ENCODE measurements around the gene ADAM22.

ADAM22 gene

DNA sequence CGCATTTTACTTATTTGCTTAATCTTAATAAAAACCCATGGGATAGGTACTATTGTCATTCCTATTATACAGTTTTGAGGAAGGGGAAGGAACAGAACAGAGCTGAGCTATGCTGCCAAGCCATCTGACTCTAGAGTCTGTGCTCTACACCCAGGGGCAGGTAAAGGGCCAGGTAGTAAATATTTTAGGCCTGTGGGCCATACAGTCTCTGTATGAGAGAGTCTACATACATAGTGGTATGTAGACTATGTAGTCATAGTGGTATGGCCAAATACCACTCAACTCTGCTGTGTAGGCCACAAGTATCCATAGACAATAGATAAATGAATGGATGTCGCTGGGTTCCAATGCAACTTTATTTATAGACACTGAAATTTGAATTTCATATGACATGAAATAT lies 289.2 kb downstream of the ADAM22 start:
- DNase-seq, result no peak

- no peak for DNase-seq
These were observed 290.7 kb downstream of the ADAM22 start for GRCh38 chr7:88224601-88225275.

DNA sequence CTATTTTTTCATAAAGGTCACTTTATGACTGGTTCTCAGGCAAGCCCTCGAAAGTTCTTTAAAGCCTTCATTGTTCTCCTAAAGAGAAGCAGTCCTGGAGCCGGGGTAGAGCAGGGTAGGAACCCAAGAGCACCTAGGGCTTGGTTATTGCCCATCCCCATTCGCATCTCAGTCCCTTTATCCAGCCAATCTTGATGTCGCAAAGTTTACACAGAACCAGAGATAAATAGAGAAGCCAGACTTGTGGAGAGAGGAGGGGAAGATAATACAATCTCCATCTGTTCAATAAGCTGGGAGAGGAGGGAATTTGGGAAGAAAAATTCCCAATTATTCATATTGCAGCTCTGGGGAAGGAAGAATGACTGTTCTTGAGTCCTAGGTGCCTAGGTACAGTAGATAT lies 292.1 kb downstream of the ADAM22 start:
- no peak for DNase-seq

- no peak for DNase-seq
These were observed 292.9 kb downstream of the ADAM22 start for GRCh38 chr7:88226886-88227516.

- DNase-seq, result no peak
These were observed 295.4 kb downstream of the ADAM22 start for GRCh38 chr7:88229302-88229995.

GRCh38 chr7:88230646-88231045 lies 296.6 kb downstream of the ADAM22 start:
- DNase-seq, result no peak

GRCh38 chr7:88233828-88234227 lies 299.8 kb downstream of the ADAM22 start:
- DNase-seq, result no peak

GRCh38 chr7:88239852-88240251 lies 305.8 kb downstream of the ADAM22 start:
- no peak for DNase-seq

DNA sequence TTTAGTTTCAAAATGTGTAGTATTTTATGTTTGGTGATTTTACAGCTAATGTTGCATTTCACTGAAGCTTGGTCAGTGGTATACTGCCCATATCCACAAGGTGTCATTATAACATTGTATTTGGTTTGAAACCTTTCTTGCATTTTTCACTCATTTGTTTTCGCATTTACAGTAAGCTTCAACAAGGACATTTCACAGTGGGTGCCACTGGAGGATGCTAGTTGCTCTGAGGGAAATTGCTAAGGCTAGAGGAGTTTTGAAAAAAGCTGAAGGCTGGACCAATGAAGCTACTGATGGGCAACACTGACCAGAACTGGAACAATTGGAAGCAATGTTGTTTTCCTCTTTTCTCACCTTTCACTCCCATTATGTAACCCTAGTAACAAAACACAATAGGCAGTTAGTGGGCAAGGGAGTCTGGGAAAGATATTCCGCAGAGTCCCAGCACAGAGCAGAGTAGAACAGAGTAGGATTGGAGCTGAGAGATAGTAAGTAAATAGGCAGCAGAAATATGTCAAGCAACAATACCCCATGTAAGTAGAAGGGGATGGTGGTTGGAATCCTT lies 309.4 kb downstream of the ADAM22 start:
- peak; percentile 61 for DNase-seq

DNA sequence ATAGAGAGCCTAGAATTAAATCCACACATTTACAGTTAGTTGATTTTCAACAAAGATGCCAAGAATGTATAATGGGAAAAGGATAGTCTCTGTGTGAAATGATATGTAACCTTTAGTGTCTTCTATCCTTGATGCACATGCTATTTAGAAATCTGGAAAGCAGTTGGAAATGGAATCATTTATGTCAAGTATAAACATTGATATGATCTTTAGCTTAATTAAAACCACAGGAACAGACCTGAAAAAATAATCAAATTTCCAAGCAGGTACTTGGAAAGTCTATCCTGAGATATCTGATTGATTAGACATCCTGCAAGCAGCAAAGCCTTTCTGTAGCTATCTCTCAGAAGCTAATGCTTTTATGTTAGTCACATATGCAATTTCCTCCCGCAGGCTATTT lies 310.2 kb downstream of the ADAM22 start:
- no peak for DNase-seq

All from COR-L47 (cell line).